IMR-90 (cell line): ENCODE measurements around the gene MATK. TPM values are rescaled to one million over a fixed set of nuclear protein-coding genes. Genes with fewer than 3 reads are reported as not detected.

Experiments
- ATAC-seq: fragments of 200-7000 bp; cut with Tn5 transposase; 2 replicates; pipeline ENCODE4 v1.9.1; 2020; ENCODE audit warnings: low read depth, mild to moderate bottlenecking, moderate library complexity
- BruUV-seq: library from RNA; stranded (reverse); fragments of 400-500 nt; replicated peaks from 2 replicates; lab custom pipeline; 2021; lab: Mats Ljungman, UMichigan
- CTCF ChIA-PET: fragments of 300-600 bp; formaldehyde crosslinking; extraction: SDS; loops from one replicate; lab custom pipeline; 2021; ENCODE audit warnings: antibody characterized with exemption; lab: Yijun Ruan, JAX
- POLR2A ChIA-PET: fragments of 300-600 bp; sonication (Branson Sonifier 250); formaldehyde crosslinking; loops from one replicate; lab custom pipeline; 2022; ENCODE audit warnings: antibody characterized with exemption; ENCODE audit not compliant: unreplicated experiment; lab: Charles Lee
- DNase-seq: peaks from one replicate; pipeline ENCODE4 v3.0.0; 2013
- H2AFZ ChIP-seq: replicated peaks from 2 replicates; pipeline ENCODE3; 2013; ENCODE audit warnings: low read length, mild to moderate bottlenecking; ENCODE audit not compliant: poor library complexity
- H2AK5ac ChIP-seq: 2 replicates; pipeline ENCODE4 v1.6.1; 2013; ENCODE audit warnings: low read depth, low read length, inconsistent platforms
- H2AK9ac ChIP-seq: replicated peaks from 2 replicates; pipeline ENCODE3; 2013; ENCODE audit warnings: mild to moderate bottlenecking, low read depth, low read length, moderate library complexity; ENCODE audit not compliant: poor library complexity
- H2BK120ac ChIP-seq: 2 replicates; pipeline ENCODE4 v1.6.1; 2013; ENCODE audit warnings: low read depth, low read length, inconsistent platforms
- H2BK15ac ChIP-seq: 3 replicates; pipeline ENCODE4 v1.6.1; 2013; ENCODE audit warnings: low read depth, low read length, inconsistent platforms
- H2BK20ac ChIP-seq: 2 replicates; pipeline ENCODE4 v1.6.1; 2013; ENCODE audit warnings: low read depth, mild to moderate bottlenecking, inconsistent platforms, low read length, moderate library complexity
- H2BK5ac ChIP-seq: 2 replicates; pipeline ENCODE4 v1.6.1; 2013; ENCODE audit warnings: mild to moderate bottlenecking, low read depth, low read length, inconsistent platforms; ENCODE audit not compliant: poor library complexity, severe bottlenecking
- H3K14ac ChIP-seq: replicated peaks from 2 replicates; pipeline ENCODE4 v1.6.1; 2013; ENCODE audit warnings: low read depth, low read length, inconsistent platforms
- H3K18ac ChIP-seq: 2 replicates; pipeline ENCODE4 v1.6.1; 2013; ENCODE audit warnings: low read depth, low read length, control low read depth
- H3K23ac ChIP-seq: 2 replicates; pipeline ENCODE4 v1.6.1; 2013; ENCODE audit warnings: low read depth, low read length, inconsistent platforms
- H3K27ac ChIP-seq: 2 replicates; pipeline ENCODE4 v1.5.1; 2013; ENCODE audit warnings: mild to moderate bottlenecking, control low read depth, low read length; ENCODE audit not compliant: insufficient read depth
- H3K27me3 ChIP-seq: 2 replicates; pipeline ENCODE4 v1.6.1; 2013; ENCODE audit warnings: low read length; ENCODE audit not compliant: control insufficient read depth, insufficient read depth
- H3K36me3 ChIP-seq: 2 replicates; pipeline ENCODE4 v1.6.1; 2013; ENCODE audit warnings: low read length, mixed read lengths; ENCODE audit not compliant: control insufficient read depth, insufficient read depth
- H3K4ac ChIP-seq: 2 replicates; pipeline ENCODE4 v1.6.1; 2013; ENCODE audit warnings: low read depth, low read length, inconsistent platforms
- H3K4me1 ChIP-seq: 2 replicates; pipeline ENCODE4 v1.6.1; 2013; ENCODE audit warnings: low read length, mixed read lengths; ENCODE audit not compliant: control insufficient read depth, insufficient read depth
- H3K4me2 ChIP-seq: 2 replicates; pipeline ENCODE4 v1.6.1; 2013; ENCODE audit warnings: low read depth, mild to moderate bottlenecking, control low read depth, low read length, moderate library complexity
- H3K4me3 ChIP-seq: 2 replicates; pipeline ENCODE4 v1.5.1; 2013; ENCODE audit warnings: low read depth, mild to moderate bottlenecking, control low read depth, low read length, moderate library complexity; ENCODE audit not compliant: insufficient read depth
- H3K56ac ChIP-seq: 2 replicates; pipeline ENCODE4 v1.6.1; 2013; ENCODE audit warnings: low read length, inconsistent platforms; ENCODE audit not compliant: insufficient read depth; ENCODE audit errors: extremely low read depth
- H3K79me1 ChIP-seq, 2 experiments: 2 replicates each; pipeline ENCODE4 v1.6.1; 2013; ENCODE audit warnings: low read length in 2 of 2, inconsistent platforms in 1 of 2, low read depth in 1 of 2
- H3K9ac ChIP-seq: 2 replicates; pipeline ENCODE4 v1.6.1; 2013; ENCODE audit warnings: low read depth, low read length, control low read depth
- H3K9me1 ChIP-seq: 2 replicates; pipeline ENCODE4 v1.6.1; 2013; ENCODE audit warnings: low read length, inconsistent platforms; ENCODE audit not compliant: insufficient read depth
- H3K9me3 ChIP-seq: 2 replicates; pipeline ENCODE4 v1.6.1; 2013; ENCODE audit warnings: low read length; ENCODE audit not compliant: control insufficient read depth, insufficient read depth
- H4K20me1 ChIP-seq: 2 replicates; pipeline ENCODE4 v1.6.1; 2013; ENCODE audit warnings: low read length, inconsistent platforms; ENCODE audit not compliant: insufficient read depth
- H4K5ac ChIP-seq: 2 replicates; pipeline ENCODE4 v1.6.1; 2013; ENCODE audit warnings: mild to moderate bottlenecking, low read depth, low read length, control low read depth
- H4K8ac ChIP-seq, 2 experiments: 2 replicates each; pipeline ENCODE4 v1.6.1; 2013; ENCODE audit warnings: low read depth in 2 of 2, low read length in 2 of 2, control low read depth in 1 of 2, inconsistent platforms in 1 of 2
- H4K91ac ChIP-seq: 2 replicates; pipeline ENCODE4 v1.6.1; 2013; ENCODE audit warnings: low read depth, low read length, inconsistent platforms; ENCODE audit not compliant: insufficient read depth
- BHLHE40 ChIP-seq: fragments of 150-350 bp; IDR thresholded peaks from 2 replicates; pipeline ENCODE4 v1.6.1; 2016; ENCODE audit warnings: mild to moderate bottlenecking, low read depth, low read length
- CEBPB ChIP-seq: IDR thresholded peaks from 2 replicates; pipeline ENCODE4 v1.6.1; 2012; ENCODE audit warnings: low read depth, low read length, improper control_type of control experiment
- CHD1 ChIP-seq: IDR thresholded peaks from 2 replicates; pipeline ENCODE4 v1.6.1; 2012; ENCODE audit warnings: low read depth, low read length, improper control_type of control experiment
- FOS ChIP-seq: fragments of 150-350 bp; IDR thresholded peaks from 2 replicates; pipeline ENCODE4 v1.6.1; 2016; ENCODE audit warnings: low read depth, low read length
- MAFK ChIP-seq: IDR thresholded peaks from 2 replicates; pipeline ENCODE4 v1.6.1; 2012; ENCODE audit warnings: low read depth, low read length, improper control_type of control experiment
- MAZ ChIP-seq: IDR thresholded peaks from 2 replicates; pipeline ENCODE4 v1.6.1; 2012; ENCODE audit warnings: low read depth, mild to moderate bottlenecking, low read length, improper control_type of control experiment, moderate library complexity, borderline replicate concordance
- NFE2L2 ChIP-seq: fragments of 150-350 bp; IDR thresholded peaks from 2 replicates; pipeline ENCODE4 v1.6.1; 2016; ENCODE audit warnings: low read depth, mild to moderate bottlenecking, low read length
- POLR2A ChIP-seq: IDR thresholded peaks from 2 replicates; pipeline ENCODE4 v1.6.1; 2012; ENCODE audit warnings: mild to moderate bottlenecking, low read depth, low read length
- RFX5 ChIP-seq: IDR thresholded peaks from 2 replicates; pipeline ENCODE4 v1.8.0; 2012; ENCODE audit warnings: low read depth, mild to moderate bottlenecking, low read length, moderate library complexity
- WGBS, 2 experiments: methylation state at CpG; one replicate each; pipeline versions ENCODE4 v1.1.5 to v1.1.7; 2013; ENCODE audit warnings: missing lambda C conversion rate in 2 of 2; ENCODE audit not compliant: insufficient read length in 1 of 2; ENCODE audit errors: extremely low coverage in 2 of 2; 5-methylcytosine and 5-hydroxymethylcytosine counted together
- dilution Hi-C: fragments of 300-500 bp; cut with HindIII; formaldehyde crosslinking; loops from one replicate; pipeline ENCODE4 v1.14.3; 2018; ENCODE audit warnings: low sequenced_read_pairs; ENCODE audit not compliant: unreplicated experiment
- in situ Hi-C: fragments of 300-500 bp; cut with MboI; formaldehyde crosslinking; loops from 3 replicates; pipeline ENCODE4 v1.14.3; 2019; ENCODE audit warnings: low sequenced_read_pairs, inconsistent platforms, mixed read lengths
- intact Hi-C: fragments of 100-400 bp; cut with micrococcal nuclease; formaldehyde crosslinking; loops from 2 replicates; pipeline ENCODE4 v1.10.0; 2022
- polyA plus RNA-seq, 3 experiments: library from polyadenylated mRNA; depleted of rRNA; stranded (reverse); fragments of >200 nt; gene quantifications; 2 replicates each; pipeline ENCODE4 v1.2.3, GENCODE V29; 2012; ENCODE audit warnings: low replicate concordance in 1 of 3
- total RNA-seq: library from RNA; depleted of rRNA; stranded (reverse); fragments of >200 nt; gene quantifications from 2 replicates; pipeline ENCODE4 v1.2.3, GENCODE V29; 2012
- TF ChIP-seq, protein P1 (sequence below): fragments of 150-350 bp; IDR thresholded peaks from 2 replicates; pipeline ENCODE4 v1.6.1; 2016; ENCODE audit warnings: low read depth, mild to moderate bottlenecking, low read length, moderate library complexity, borderline replicate concordance
- TF ChIP-seq, protein P2 (sequence below): conservative IDR thresholded peaks from 2 replicates; pipeline ENCODE4 v1.5.1; 2012; ENCODE audit warnings: mild to moderate bottlenecking, low read depth, low read length, improper control_type of control experiment
- TF ChIP-seq, protein P3 (sequence below): fragments of 150-350 bp; IDR thresholded peaks from 2 replicates; pipeline ENCODE4 v1.6.1; 2017; ENCODE audit warnings: mild to moderate bottlenecking, antibody characterized with exemption, low read length, low read depth

MATK gene
- total and polyA plus RNA-seq, 2 of the 4 experiments (the other 2 are of a cell fraction), result not detected

DNA sequence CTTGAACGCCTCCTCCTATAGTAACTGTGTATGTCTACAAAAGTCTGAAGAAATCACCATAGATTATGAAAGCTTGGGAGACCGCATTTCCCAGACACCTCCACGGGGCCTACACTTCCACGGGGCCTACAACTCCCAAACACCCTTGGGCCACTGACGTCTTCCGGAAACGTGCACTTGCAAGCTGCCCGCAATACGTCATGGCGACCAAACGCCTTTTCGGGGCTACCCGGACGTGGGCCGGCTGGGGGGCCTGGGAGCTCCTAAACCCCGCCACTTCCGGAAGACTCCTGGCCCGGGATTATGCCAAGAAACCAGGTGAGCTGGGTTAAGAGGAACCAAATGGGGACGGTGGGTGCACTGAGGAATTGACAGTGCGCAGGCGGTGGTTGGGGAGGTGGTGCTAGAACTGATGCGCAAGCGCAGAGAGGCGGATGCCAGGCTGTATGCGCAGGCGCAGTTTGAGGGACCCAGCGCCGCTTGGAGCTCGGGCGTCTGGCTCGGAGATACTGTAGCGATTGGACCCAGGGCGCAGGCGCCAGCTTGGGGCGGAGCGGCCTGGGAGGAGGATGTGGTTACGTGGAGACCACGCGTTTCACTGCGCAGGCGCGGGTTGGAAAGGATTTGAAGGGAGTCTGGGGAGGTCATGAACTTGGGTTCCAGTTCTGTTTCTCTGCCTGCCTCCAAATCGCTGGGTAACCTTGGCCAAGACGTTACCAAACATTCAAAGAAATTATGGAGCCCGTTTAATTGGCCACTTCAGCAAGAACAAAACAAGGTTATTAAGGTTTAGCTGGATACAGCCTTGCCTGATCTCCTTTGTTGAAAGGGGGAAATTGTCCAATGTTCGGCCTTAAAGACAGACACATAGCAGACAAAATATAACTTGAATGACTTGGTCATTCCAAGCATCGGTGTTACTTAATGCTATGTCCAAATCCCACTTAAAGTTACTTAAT is 23.4 kb downstream of the MATK start, which contains the start of gene MRPL54:
MRPL54 (plus strand) TSS at position 182 of the 959 bp plus-strand sequence; CDS start at position 201, 19 bp downstream.
- Histone ChIP-seq H2BK5ac (peak within 1 kb of the TSS; percentile 93), H3K4ac (peak within 1 kb of the TSS; percentile 92), H3K23ac (peak within 1 kb of the TSS; percentile 44; the same call in 1 of the 2 replicates), H2BK20ac (peak within 1 kb of the TSS; percentile 12; the same call in 1 of the 2 replicates), H3K27ac (peak within 1 kb of the TSS; percentile 97), H2AK5ac (peak within 1 kb of the TSS; percentile 73), H4K8ac (peak within 1 kb of the TSS; percentile 80 to 98), H3K56ac (peak within 1 kb of the TSS; percentile 92), H2AK9ac (peak within 1 kb of the TSS; percentile 98), H3K4me1 (peaks cover 2% of the 10 kb centered on the region; the same call in 1 of the 2 replicates), H3K14ac (peak within 1 kb of the TSS; percentile 91), H3K79me1 (peaks cover 18 to 39% of the 10 kb centered on the region in 2 experiments), H3K4me3 (peak within 1 kb of the TSS; percentile 87), H2BK15ac (peak within 1 kb of the TSS; percentile 75; the same call in 1 of the 3 replicates), H3K27me3 (no peaks in the 10 kb centered on the region), H3K9me1 (peaks cover 3% of the 10 kb centered on the region; the same call in 1 of the 2 replicates), H3K4me2 (peak within 1 kb of the TSS; percentile 70), H3K9ac (peak within 1 kb of the TSS; percentile 90), H4K91ac (peak within 1 kb of the TSS; percentile 88), H3K18ac (peak within 1 kb of the TSS; percentile 39), H3K9me3 (no peaks in the 10 kb centered on the region), H2BK120ac (peak within 1 kb of the TSS; percentile 79), H2AFZ (peak within 1 kb of the TSS; percentile 99), H4K5ac (peak within 1 kb of the TSS; percentile 94), H3K36me3 (peaks cover 19% of the 10 kb centered on the region), H4K20me1 (no peaks in the 10 kb centered on the region)
- intact Hi-C loops (no loop called here), in situ Hi-C loops (no loop called here), dilution Hi-C loops (no loop called here)
- CTCF ChIA-PET, result interaction anchor here (0.6 to 0.7 kb wide), 2 partner anchors 101 to 195 kb away, joined by 3 to 4 read pairs; no protein-coding TSS in a partner anchor
- ATAC-seq (peak; percentile 94), DNase-seq (peak; percentile 99)
- 0% methylated on average over 26 of the region's 47 CpGs; no CpG with 5 or more reads in 1 of the 2 experiments for WGBS, 2 experiments
- POLR2A ChIA-PET, result interaction anchor here (0.5 to 1.3 kb wide), 5 partner anchors 10 to 25 kb away, joined by 3 to 4 read pairs (median 3); partner anchors contain the start of gene RAX2
- no TSS peak for BruUV-seq
- TF ChIP-seq, protein P1, sequence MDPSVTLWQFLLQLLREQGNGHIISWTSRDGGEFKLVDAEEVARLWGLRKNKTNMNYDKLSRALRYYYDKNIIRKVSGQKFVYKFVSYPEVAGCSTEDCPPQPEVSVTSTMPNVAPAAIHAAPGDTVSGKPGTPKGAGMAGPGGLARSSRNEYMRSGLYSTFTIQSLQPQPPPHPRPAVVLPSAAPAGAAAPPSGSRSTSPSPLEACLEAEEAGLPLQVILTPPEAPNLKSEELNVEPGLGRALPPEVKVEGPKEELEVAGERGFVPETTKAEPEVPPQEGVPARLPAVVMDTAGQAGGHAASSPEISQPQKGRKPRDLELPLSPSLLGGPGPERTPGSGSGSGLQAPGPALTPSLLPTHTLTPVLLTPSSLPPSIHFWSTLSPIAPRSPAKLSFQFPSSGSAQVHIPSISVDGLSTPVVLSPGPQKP, result no peak
- TF ChIP-seq MAZ (peak; percentile 27; the same call in 1 of the 2 replicates), POLR2A (peak; percentile 91), FOS (no peak), MAFK (no peak), CHD1 (no peak), RFX5 (peak; percentile 24; the same call in 1 of the 2 replicates), CEBPB (peak; percentile 74), BHLHE40 (peak; percentile 88), NFE2L2 (no peak)
- TF ChIP-seq, protein P2, sequence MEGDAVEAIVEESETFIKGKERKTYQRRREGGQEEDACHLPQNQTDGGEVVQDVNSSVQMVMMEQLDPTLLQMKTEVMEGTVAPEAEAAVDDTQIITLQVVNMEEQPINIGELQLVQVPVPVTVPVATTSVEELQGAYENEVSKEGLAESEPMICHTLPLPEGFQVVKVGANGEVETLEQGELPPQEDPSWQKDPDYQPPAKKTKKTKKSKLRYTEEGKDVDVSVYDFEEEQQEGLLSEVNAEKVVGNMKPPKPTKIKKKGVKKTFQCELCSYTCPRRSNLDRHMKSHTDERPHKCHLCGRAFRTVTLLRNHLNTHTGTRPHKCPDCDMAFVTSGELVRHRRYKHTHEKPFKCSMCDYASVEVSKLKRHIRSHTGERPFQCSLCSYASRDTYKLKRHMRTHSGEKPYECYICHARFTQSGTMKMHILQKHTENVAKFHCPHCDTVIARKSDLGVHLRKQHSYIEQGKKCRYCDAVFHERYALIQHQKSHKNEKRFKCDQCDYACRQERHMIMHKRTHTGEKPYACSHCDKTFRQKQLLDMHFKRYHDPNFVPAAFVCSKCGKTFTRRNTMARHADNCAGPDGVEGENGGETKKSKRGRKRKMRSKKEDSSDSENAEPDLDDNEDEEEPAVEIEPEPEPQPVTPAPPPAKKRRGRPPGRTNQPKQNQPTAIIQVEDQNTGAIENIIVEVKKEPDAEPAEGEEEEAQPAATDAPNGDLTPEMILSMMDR, result no peak
- TF ChIP-seq, protein P3, sequence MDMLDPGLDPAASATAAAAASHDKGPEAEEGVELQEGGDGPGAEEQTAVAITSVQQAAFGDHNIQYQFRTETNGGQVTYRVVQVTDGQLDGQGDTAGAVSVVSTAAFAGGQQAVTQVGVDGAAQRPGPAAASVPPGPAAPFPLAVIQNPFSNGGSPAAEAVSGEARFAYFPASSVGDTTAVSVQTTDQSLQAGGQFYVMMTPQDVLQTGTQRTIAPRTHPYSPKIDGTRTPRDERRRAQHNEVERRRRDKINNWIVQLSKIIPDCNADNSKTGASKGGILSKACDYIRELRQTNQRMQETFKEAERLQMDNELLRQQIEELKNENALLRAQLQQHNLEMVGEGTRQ, result 0 out of 2 replicates have a peak, but pooled peaks have one; percentile 9
